Astrocyte of the spinal cord (primary cell): ENCODE results near the gene CPT1A.

Experiments
- DNase-seq: peaks from one replicate; pipeline ENCODE4 v3.0.0; 2011; ENCODE audit warnings: low read depth, low spot score
- H3K4me3 ChIP-seq: 2 replicates; pipeline ENCODE4 v1.5.1; 2011; ENCODE audit warnings: low read depth, mild to moderate bottlenecking, low read length, moderate library complexity
- in situ Hi-C: cut with HindIII; loops from 2 replicates; pipeline ENCODE4 v1.10.0; 2017; ENCODE audit warnings: low sequenced_read_pairs
- TF ChIP-seq, protein P1 (sequence below): IDR thresholded peaks from 2 replicates; pipeline ENCODE4 v1.5.1; 2012; ENCODE audit warnings: low read depth, mild to moderate bottlenecking, low read length, inconsistent platforms

Gene CPT1A

DNA sequence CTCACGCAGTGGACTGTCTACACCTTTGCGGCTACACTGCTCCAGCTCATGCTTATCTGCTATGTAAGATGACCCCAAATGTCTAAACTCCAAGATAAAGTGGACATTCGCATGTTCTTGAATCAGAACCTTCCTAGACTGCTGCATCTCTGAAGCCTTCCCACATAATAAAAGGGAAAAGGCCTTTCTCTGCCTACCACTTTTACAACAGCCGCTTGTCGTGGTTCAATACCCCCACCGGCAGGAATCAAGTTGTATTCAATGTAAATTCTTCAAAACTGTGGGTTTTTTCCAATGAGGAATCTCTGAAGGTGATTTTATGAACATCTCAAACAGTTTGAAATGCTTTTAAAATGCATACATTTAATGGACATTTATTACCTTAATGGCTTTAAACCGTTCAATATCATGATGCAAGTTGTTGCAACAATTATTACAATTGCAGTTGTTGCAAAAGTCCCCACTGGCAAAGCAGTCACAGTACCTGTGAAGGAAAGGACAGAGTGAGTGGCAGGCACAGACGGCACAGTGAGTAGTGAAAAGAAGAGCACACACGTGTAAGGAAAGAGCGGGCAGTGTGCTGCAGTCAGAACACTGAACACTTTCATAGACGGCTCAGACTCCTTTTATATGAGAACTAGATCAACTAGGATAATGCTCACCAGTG lies 126.1 kb downstream of the CPT1A start:
- DNase-seq: no peak
- in situ Hi-C loops: no loop called here
- TF ChIP-seq, protein P1, sequence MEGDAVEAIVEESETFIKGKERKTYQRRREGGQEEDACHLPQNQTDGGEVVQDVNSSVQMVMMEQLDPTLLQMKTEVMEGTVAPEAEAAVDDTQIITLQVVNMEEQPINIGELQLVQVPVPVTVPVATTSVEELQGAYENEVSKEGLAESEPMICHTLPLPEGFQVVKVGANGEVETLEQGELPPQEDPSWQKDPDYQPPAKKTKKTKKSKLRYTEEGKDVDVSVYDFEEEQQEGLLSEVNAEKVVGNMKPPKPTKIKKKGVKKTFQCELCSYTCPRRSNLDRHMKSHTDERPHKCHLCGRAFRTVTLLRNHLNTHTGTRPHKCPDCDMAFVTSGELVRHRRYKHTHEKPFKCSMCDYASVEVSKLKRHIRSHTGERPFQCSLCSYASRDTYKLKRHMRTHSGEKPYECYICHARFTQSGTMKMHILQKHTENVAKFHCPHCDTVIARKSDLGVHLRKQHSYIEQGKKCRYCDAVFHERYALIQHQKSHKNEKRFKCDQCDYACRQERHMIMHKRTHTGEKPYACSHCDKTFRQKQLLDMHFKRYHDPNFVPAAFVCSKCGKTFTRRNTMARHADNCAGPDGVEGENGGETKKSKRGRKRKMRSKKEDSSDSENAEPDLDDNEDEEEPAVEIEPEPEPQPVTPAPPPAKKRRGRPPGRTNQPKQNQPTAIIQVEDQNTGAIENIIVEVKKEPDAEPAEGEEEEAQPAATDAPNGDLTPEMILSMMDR: no peak
- H3K4me3 ChIP-seq: no peak overlapping the region

DNA sequence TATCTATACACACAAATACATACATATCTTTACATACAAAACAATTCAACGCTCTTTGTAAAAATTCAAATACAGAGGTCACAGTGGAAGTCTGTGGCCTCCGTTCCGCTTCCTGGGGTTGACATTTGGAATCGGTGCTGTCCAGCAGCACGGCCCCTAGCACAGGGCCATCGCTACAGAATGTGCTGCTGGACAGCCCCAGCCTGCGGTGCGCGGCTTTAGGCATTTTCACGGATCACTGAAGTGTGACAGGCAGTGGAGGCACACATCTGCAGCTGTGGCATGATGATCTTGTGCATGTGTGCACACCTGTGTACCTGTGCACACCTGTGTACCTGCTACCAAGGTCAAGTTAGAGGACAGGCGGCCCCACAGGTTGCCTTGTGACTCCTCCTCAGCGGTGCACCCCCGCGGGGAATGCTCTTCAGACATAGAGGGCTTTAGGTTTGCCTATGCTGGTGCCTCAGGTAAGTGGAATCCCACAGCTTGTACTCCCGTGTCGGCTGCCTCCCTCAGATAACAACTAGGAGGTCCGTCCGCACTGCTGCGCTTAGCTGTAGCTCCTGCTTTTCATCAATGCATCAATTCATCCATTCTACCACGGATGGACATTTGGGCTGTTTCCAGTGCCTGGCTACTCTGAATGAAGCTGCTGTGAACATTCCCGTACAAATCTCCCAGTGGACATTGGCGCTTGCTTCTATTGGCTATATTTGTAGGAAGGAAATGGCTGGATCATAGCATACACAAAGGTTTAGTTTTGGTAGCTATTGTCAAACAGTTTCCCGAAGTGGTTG lies 127.5 kb downstream of the CPT1A start:
- TF ChIP-seq, protein P1: no peak
- in situ Hi-C loops: no loop called here
- no peak for DNase-seq
- H3K4me3 ChIP-seq: no peak overlapping the region

DNA sequence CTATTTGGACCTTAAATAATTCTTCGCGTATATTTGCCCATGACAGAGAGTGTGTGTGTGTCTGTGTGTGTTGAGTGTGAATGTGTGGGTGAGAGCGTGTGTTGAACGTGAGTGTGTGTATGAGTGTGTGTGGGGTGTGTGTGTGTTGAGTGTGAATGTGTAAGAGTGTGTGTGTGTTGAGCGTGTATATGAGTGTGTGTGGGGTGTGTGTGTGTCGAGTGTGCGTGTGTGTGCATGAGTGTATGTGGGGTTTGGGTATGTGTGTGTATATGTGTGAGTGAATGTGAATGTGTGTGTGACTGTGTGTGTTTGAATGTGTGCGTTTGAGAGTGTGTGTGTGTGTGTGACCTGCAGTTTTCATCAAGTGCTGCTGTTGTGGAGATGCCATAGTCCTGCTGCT lies 130.6 kb downstream of the CPT1A start:
- in situ Hi-C loops: no loop called here
- no peak overlapping the region for H3K4me3 ChIP-seq
- no peak for DNase-seq
- TF ChIP-seq, protein P1: no peak

DNA sequence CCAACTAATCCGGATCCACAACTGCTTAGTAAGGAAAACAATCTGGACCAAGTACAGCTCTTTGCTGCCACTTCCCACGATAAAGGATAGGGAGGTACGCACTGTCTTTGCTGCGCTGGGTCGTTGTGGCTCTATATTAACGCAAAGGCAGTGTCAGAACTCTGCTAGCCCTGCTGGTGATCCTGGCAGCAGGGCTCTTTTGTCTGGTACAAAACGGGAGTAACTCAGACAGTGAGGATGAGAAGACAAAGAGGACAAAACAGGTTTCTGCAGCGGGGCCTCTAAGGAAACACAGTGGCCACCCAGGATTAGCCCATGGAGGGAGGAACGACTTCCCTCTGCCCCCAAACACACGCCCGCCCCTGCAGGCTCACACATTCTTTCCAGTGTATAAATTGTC lies 131.3 kb downstream of the CPT1A start:
- no peak for DNase-seq
- TF ChIP-seq, protein P1: no peak
- no peak overlapping the region for H3K4me3 ChIP-seq
- in situ Hi-C loops: no loop called here

DNA sequence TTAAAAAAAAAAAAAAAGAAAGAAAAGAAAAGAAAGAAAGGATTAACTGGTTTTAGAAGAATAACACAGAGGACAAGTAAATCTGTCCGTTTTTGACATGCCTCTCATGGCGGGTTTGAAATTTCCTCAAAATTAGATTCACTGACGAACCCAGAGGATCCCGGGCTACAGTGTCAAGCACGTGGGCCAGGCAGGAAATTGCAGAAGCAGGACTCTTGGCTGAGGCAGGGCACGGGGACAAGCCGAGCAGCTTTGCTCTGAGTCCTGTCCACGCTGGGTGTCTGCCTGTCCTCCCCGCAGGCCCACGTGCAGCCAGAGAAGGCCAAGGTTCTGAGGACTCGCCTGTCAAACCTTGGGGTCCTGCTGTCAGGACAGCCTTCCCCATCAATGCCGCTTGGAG lies 132.7 kb downstream of the CPT1A start:
- no peak overlapping the region for H3K4me3 ChIP-seq
- in situ Hi-C loops: no loop called here
- TF ChIP-seq, protein P1: no peak
- DNase-seq: no peak

DNA sequence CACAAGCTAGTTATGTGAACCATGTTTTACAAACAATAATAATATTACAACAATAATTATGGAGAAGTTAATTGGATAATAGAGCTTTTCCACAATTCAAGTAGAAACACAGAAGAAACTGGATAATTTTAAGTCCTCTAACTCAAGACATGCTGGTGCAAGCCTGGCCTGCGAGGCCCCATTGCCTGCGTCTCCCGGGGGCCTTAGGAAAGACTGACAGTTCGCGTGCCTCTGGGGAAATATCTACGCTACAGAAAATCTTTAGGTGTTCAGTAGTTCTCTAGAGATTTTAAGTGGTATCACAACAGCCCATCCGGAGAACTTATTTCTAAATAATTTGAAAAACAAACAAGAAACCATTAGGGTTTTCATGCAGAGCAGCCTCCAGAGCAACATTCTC lies 134.2 kb downstream of the CPT1A start:
- in situ Hi-C loops: no loop called here
- no peak for DNase-seq
- TF ChIP-seq, protein P1: no peak
- no peak overlapping the region for H3K4me3 ChIP-seq
